ENCODE results near the gene NUP54. TPM values are rescaled to one million over a fixed set of nuclear protein-coding genes. Genes with fewer than 3 reads are reported as not detected.

Gene NUP54
- total and polyA plus RNA-seq, 2 of the 8 experiments (the other 6 are each of a cell fraction or from before 2014, with no cell fraction given) = 51.4 to 103 TPM

DNA sequence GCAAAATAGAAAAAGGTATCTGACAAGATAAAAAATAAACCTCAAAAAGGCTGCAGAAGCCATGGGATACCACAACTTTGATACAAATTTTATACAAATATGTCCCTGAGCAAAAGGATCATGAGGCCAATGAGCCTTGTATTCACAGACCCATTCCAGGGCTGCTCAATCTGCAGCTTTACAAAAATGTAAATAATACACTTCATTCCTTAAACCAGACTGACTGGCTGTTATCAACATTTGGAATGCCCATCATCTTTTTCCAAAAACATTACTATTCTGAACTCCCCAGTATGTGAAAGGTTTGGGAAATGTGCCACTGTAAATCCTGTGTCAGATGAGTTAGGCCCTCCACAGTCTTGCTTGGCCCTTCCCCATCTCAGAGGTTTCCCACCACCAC is 40.0 kb upstream of the NUP54 start:
- Histone ChIP-seq H4K91ac (replicated peaks; ENCODE audit: insufficient read length, low read length) (no peak overlapping the region), H3K14ac (ENCODE audit: insufficient read length) (no peak overlapping the region), H3K9ac (replicated peaks in 1 of 4; ENCODE audit: extremely low read depth in 1 of 4, low read depth in 3 of 4, low read length in 3 of 4) (no peak overlapping the region), H2BK15ac (ENCODE audit: low read length) (no peak overlapping the region), H3K9me3 (ENCODE audit: insufficient read depth in 2 of 2, low read depth in 1 of 2, low read length in 1 of 2) (peaks cover 8 to 12% of the 10 kb centered on the region in 2 experiments; a peak in 3 of 4 replicates), H3K27ac (ENCODE audit: low read depth, low read length) (no peak overlapping the region), H4K5ac (ENCODE audit: insufficient read length, low read depth, low read length) (no peak overlapping the region), H3K4ac (replicated peaks; ENCODE audit: insufficient read length, low read depth, low read length) (no peak overlapping the region), H3K23me2 (ENCODE audit: low read depth, low read length) (no peaks in the 10 kb centered on the region), H3K36me3 (ENCODE audit: control insufficient read depth in 2 of 4, insufficient read depth in 4 of 4, low read length in 3 of 4) (peaks cover 0 to 13% (median 6%) of the 10 kb centered on the region in 4 experiments; a peak in 2 of 8 replicates), H2BK12ac (ENCODE audit: low read depth, low read length) (no peak overlapping the region), H2BK120ac (replicated peaks; ENCODE audit: low read depth, low read length) (no peak overlapping the region), H3K4me3 (ENCODE audit: extremely low read depth in 1 of 4, insufficient read depth in 2 of 4, low read depth in 3 of 4, low read length in 4 of 4) (no peak overlapping the region), H3K18ac (ENCODE audit: extremely low read depth, low read length) (no peak overlapping the region), H3K27me3 (replicated peaks in 1 of 4; ENCODE audit: control insufficient read depth in 3 of 4, extremely low read depth in 1 of 4, insufficient read depth in 3 of 4, low read length in 3 of 4) (no peaks in the 10 kb centered on the region), H4K8ac (ENCODE audit: extremely low read depth, insufficient read depth, low read length) (no peak overlapping the region), H3K23ac (ENCODE audit: insufficient read length) (no peak overlapping the region), H2AK5ac (ENCODE audit: low read depth, low read length) (no peak overlapping the region), H2BK20ac (ENCODE audit: low read length) (no peak overlapping the region), H3K79me2 (ENCODE audit: control insufficient read depth in 1 of 2, insufficient read depth in 2 of 2, low read length in 2 of 2) (no peaks in the 10 kb centered on the region), H3K4me1 (replicated peaks in 1 of 4; ENCODE audit: control insufficient read depth in 3 of 4, insufficient read depth in 4 of 4, low read length in 3 of 4) (no peaks in the 10 kb centered on the region), H2BK5ac (ENCODE audit: low read depth, low read length) (no peak overlapping the region), H4K20me1 (replicated peaks in 1 of 2; ENCODE audit: control insufficient read depth in 1 of 2, insufficient read depth in 2 of 2, low read length in 2 of 2) (peaks cover 0 to 3% of the 10 kb centered on the region in 2 experiments), H2AFZ (ENCODE audit: low read length) (no peak overlapping the region), H3K79me1 (ENCODE audit: low read depth, low read length) (peaks cover 7% of the 10 kb centered on the region; the same call in 1 of the 2 replicates), H3K56ac (replicated peaks; ENCODE audit: insufficient read length, low read depth, low read length) (no peak overlapping the region), H3K4me2 (ENCODE audit: insufficient read depth in 1 of 2, low read depth in 2 of 2, low read length in 2 of 2) (no peak overlapping the region)
- no peak for TF ChIP-seq JUND (IDR thresholded peaks at IDR 0.05; ENCODE audit: low read length)
- no peak for TF ChIP-seq TBP (IDR thresholded peaks at IDR 0.05; ENCODE audit: low read depth, low read length)
- TF ChIP-seq TEAD4 (IDR thresholded peaks at IDR 0.05; ENCODE audit: low read depth, low read length) = no peak
- TF ChIP-seq BCL11A (IDR thresholded peaks at IDR 0.05; ENCODE audit: low read depth in 2 of 2, low read length in 2 of 2) = no peak
- TF ChIP-seq RXRA (IDR thresholded peaks at IDR 0.05; ENCODE audit: insufficient read depth, low read depth, low read length) = no peak
- ChIA-PET POLR2A (ENCODE audit: partially characterized antibody) (no interaction called here), CTCF (ENCODE audit: partially characterized antibody) (interaction anchor here (1.0 to 2.6 kb wide), 4 partner anchors 8 to 190 kb away, joined by 3 to 19 read pairs (median 9); no protein-coding TSS in a partner anchor)
- FAIRE-seq (no peak), DNase-seq (ENCODE audit: low read depth in 1 of 2, low spot score in 2 of 2) (no peak)

All from H1 (cell line).